Measurements from ENCODE around the gene SFRP5. TPM values are rescaled to one million over a fixed set of nuclear protein-coding genes. Genes with fewer than 3 reads are reported as not detected.

The SFRP5 gene
- polyA plus RNA-seq, 12 donors: 0.95 to 2.3 (median 1.3) TPM; not detected in 2

Other genes starting within 250 kb of the SFRP5 start
- 10 to 100 TPM in 7 of 12 donors, 1 to 10 TPM in 4, not detected in 1; 3.8 to 43.4 (median 19.2) TPM for gene ANKRD2, start 199.2 kb downstream of the SFRP5 start, polyA plus RNA-seq (ENCODE audit: insufficient read length in 12 of 12)
- gene HOGA1, start 187.6 kb downstream of the SFRP5 start, polyA plus RNA-seq (ENCODE audit: insufficient read length in 12 of 12): 1 to 10 TPM in 5 of 12 donors, under 1 TPM in 5, not detected in 2; 0.45 to 1.7 (median 0.96) TPM
- gene C10orf62, start 182.3 kb downstream of the SFRP5 start, polyA plus RNA-seq (ENCODE audit: insufficient read length in 12 of 12): under 1 TPM in 3 of 12 donors, not detected in 9; 0.18 to 0.20 (median 0.18) TPM
- gene MORN4, start 138.5 kb downstream of the SFRP5 start, polyA plus RNA-seq (ENCODE audit: insufficient read length in 12 of 12): 1 to 10 TPM in 11 of 12 donors, not detected in 1; 3.8 to 7.6 (median 5.6) TPM
- gene PI4K2A, start 131.3 kb downstream of the SFRP5 start, polyA plus RNA-seq (ENCODE audit: insufficient read length in 12 of 12): 10 to 100 TPM in 4 of 12 donors, 1 to 10 TPM in 7, not detected in 1; 7.8 to 11.6 (median 9.7) TPM
- gene AVPI1, start 84.8 kb downstream of the SFRP5 start, polyA plus RNA-seq (ENCODE audit: insufficient read length in 12 of 12): 10 to 100 TPM in 1 of 12 donors, 1 to 10 TPM in 10, not detected in 1; 2.9 to 12.8 (median 4.0) TPM
- 10 to 100 TPM in 11 of 12 donors, not detected in 1; 31.9 to 84.4 (median 48.2) TPM for gene MARVELD1, start 58.3 kb downstream of the SFRP5 start, polyA plus RNA-seq (ENCODE audit: insufficient read length in 12 of 12)
- 10 to 100 TPM in 11 of 12 donors, not detected in 1; 10.2 to 23.6 (median 11.9) TPM for gene ZFYVE27, start 34.9 kb downstream of the SFRP5 start, polyA plus RNA-seq (ENCODE audit: insufficient read length in 12 of 12)
- under 1 TPM in 10 of 12 donors, not detected in 2; 0.04 to 0.65 (median 0.22) TPM for gene GOLGA7B, start 77.8 kb upstream of the SFRP5 start, polyA plus RNA-seq (ENCODE audit: insufficient read length in 12 of 12)